ENCODE results near the gene SRPK2.
"Not testable (repeated sequence)": the region's sequence is repeated elsewhere in the genome, so short reads cannot be mapped to it uniquely, and the experiment has no call there.

The SRPK2 gene

GRCh38 chr7:105199386-105199785 is 189.3 kb downstream of the SRPK2 start:
- Histone ChIP-seq H3K9ac (ENCODE audit: low read length) (no peak overlapping the region), H3K36me3 (ENCODE audit: control insufficient read depth, insufficient read depth, low read length) (no peaks in the 10 kb centered on the region), H3K27me3 (ENCODE audit: control insufficient read depth, insufficient read depth, low read length) (no peaks in the 10 kb centered on the region), H3K4me1 (ENCODE audit: control insufficient read depth, insufficient read depth, low read length) (no peaks in the 10 kb centered on the region), H3K27ac (ENCODE audit: low read depth, low read length) (no peak overlapping the region), H3K4me3 (ENCODE audit: low read length) (no peak overlapping the region)

GRCh38 chr7:105198223-105198622 is 190.5 kb downstream of the SRPK2 start:
- H3K36me3 ChIP-seq (ENCODE audit: control insufficient read depth, insufficient read depth, low read length), result no peaks in the 10 kb centered on the region
- H3K9ac ChIP-seq (ENCODE audit: low read length), result no peak overlapping the region
- no peaks in the 10 kb centered on the region for H3K4me1 ChIP-seq (ENCODE audit: control insufficient read depth, insufficient read depth, low read length)
- no peaks in the 10 kb centered on the region for H3K27me3 ChIP-seq (ENCODE audit: control insufficient read depth, insufficient read depth, low read length)
- no peak overlapping the region for H3K27ac ChIP-seq (ENCODE audit: low read depth, low read length)
- no peak overlapping the region for H3K4me3 ChIP-seq (ENCODE audit: low read length)

GRCh38 chr7:105196473-105196872 is 192.2 kb downstream of the SRPK2 start:
- Histone ChIP-seq H3K36me3 (ENCODE audit: control insufficient read depth, insufficient read depth, low read length) (no peaks in the 10 kb centered on the region), H3K4me1 (ENCODE audit: control insufficient read depth, insufficient read depth, low read length) (no peaks in the 10 kb centered on the region), H3K4me3 (ENCODE audit: low read length) (no peak overlapping the region), H3K27ac (ENCODE audit: low read depth, low read length) (no peak overlapping the region), H3K9ac (ENCODE audit: low read length) (no peak overlapping the region), H3K27me3 (ENCODE audit: control insufficient read depth, insufficient read depth, low read length) (no peaks in the 10 kb centered on the region)

GRCh38 chr7:105195891-105196290 is 192.8 kb downstream of the SRPK2 start:
- no peak overlapping the region for H3K4me3 ChIP-seq (ENCODE audit: low read length)
- no peaks in the 10 kb centered on the region for H3K27me3 ChIP-seq (ENCODE audit: control insufficient read depth, insufficient read depth, low read length)
- no peak overlapping the region for H3K9ac ChIP-seq (ENCODE audit: low read length)
- H3K27ac ChIP-seq (ENCODE audit: low read depth, low read length), result no peak overlapping the region
- no peaks in the 10 kb centered on the region for H3K4me1 ChIP-seq (ENCODE audit: control insufficient read depth, insufficient read depth, low read length)
- H3K36me3 ChIP-seq (ENCODE audit: control insufficient read depth, insufficient read depth, low read length), result no peaks in the 10 kb centered on the region

GRCh38 chr7:105194959-105195358 is 193.8 kb downstream of the SRPK2 start:
- H3K4me3 ChIP-seq (ENCODE audit: low read length); H3K27ac ChIP-seq (ENCODE audit: low read depth, low read length); H3K27me3 ChIP-seq (ENCODE audit: control insufficient read depth, insufficient read depth, low read length); H3K9ac ChIP-seq (ENCODE audit: low read length); H3K4me1 ChIP-seq (ENCODE audit: control insufficient read depth, insufficient read depth, low read length); H3K36me3 ChIP-seq (ENCODE audit: control insufficient read depth, insufficient read depth, low read length): not testable (repeated sequence)

GRCh38 chr7:105191331-105191730 is 197.4 kb downstream of the SRPK2 start:
- Histone ChIP-seq H3K36me3 (ENCODE audit: control insufficient read depth, insufficient read depth, low read length) (no peaks in the 10 kb centered on the region), H3K27ac (ENCODE audit: low read depth, low read length) (no peak overlapping the region), H3K4me3 (ENCODE audit: low read length) (no peak overlapping the region), H3K9ac (ENCODE audit: low read length) (no peak overlapping the region), H3K27me3 (ENCODE audit: control insufficient read depth, insufficient read depth, low read length) (no peaks in the 10 kb centered on the region), H3K4me1 (ENCODE audit: control insufficient read depth, insufficient read depth, low read length) (no peaks in the 10 kb centered on the region)

- Histone ChIP-seq H3K27ac (ENCODE audit: low read depth, low read length) (no peak overlapping the region), H3K4me3 (ENCODE audit: low read length) (no peak overlapping the region), H3K27me3 (ENCODE audit: control insufficient read depth, insufficient read depth, low read length) (no peaks in the 10 kb centered on the region), H3K9ac (ENCODE audit: low read length) (no peak overlapping the region), H3K4me1 (ENCODE audit: control insufficient read depth, insufficient read depth, low read length) (no peaks in the 10 kb centered on the region), H3K36me3 (ENCODE audit: control insufficient read depth, insufficient read depth, low read length) (no peaks in the 10 kb centered on the region)
Measured at GRCh38 chr7:105189859-105190492, 198.7 kb downstream of the SRPK2 start.

- Histone ChIP-seq H3K4me3 (ENCODE audit: low read length) (no peak overlapping the region), H3K27me3 (ENCODE audit: control insufficient read depth, insufficient read depth, low read length) (no peaks in the 10 kb centered on the region), H3K9ac (ENCODE audit: low read length) (no peak overlapping the region), H3K27ac (ENCODE audit: low read depth, low read length) (no peak overlapping the region), H3K4me1 (ENCODE audit: control insufficient read depth, insufficient read depth, low read length) (no peaks in the 10 kb centered on the region), H3K36me3 (ENCODE audit: control insufficient read depth, insufficient read depth, low read length) (no peaks in the 10 kb centered on the region)
Measured at GRCh38 chr7:105188201-105188600, 200.5 kb downstream of the SRPK2 start.

- no peak overlapping the region for H3K9ac ChIP-seq (ENCODE audit: low read length)
- H3K4me1 ChIP-seq (ENCODE audit: control insufficient read depth, insufficient read depth, low read length), result no peaks in the 10 kb centered on the region
- H3K4me3 ChIP-seq (ENCODE audit: low read length), result no peak overlapping the region
- no peaks in the 10 kb centered on the region for H3K27me3 ChIP-seq (ENCODE audit: control insufficient read depth, insufficient read depth, low read length)
- H3K36me3 ChIP-seq (ENCODE audit: control insufficient read depth, insufficient read depth, low read length), result no peaks in the 10 kb centered on the region
- no peak overlapping the region for H3K27ac ChIP-seq (ENCODE audit: low read depth, low read length)
Measured at GRCh38 chr7:105187302-105188169, 201.2 kb downstream of the SRPK2 start.

- H3K36me3 ChIP-seq (ENCODE audit: control insufficient read depth, insufficient read depth, low read length), result no peaks in the 10 kb centered on the region
- H3K9ac ChIP-seq (ENCODE audit: low read length), result no peak overlapping the region
- no peak overlapping the region for H3K27ac ChIP-seq (ENCODE audit: low read depth, low read length)
- no peaks in the 10 kb centered on the region for H3K27me3 ChIP-seq (ENCODE audit: control insufficient read depth, insufficient read depth, low read length)
- H3K4me1 ChIP-seq (ENCODE audit: control insufficient read depth, insufficient read depth, low read length), result no peaks in the 10 kb centered on the region
- no peak overlapping the region for H3K4me3 ChIP-seq (ENCODE audit: low read length)
Measured at GRCh38 chr7:105185290-105186010, 203.3 kb downstream of the SRPK2 start.

GRCh38 chr7:105180002-105180401 is 208.7 kb downstream of the SRPK2 start:
- no peaks in the 10 kb centered on the region for H3K36me3 ChIP-seq (ENCODE audit: control insufficient read depth, insufficient read depth, low read length)
- no peak overlapping the region for H3K27ac ChIP-seq (ENCODE audit: low read depth, low read length)
- H3K4me3 ChIP-seq (ENCODE audit: low read length), result no peak overlapping the region

GRCh38 chr7:105178928-105179541 is 209.7 kb downstream of the SRPK2 start:
- H3K36me3 ChIP-seq (ENCODE audit: control insufficient read depth, insufficient read depth, low read length), result no peaks in the 10 kb centered on the region
- no peak overlapping the region for H3K9ac ChIP-seq (ENCODE audit: low read length)
- no peak overlapping the region for H3K4me3 ChIP-seq (ENCODE audit: low read length)
- H3K4me1 ChIP-seq (ENCODE audit: control insufficient read depth, insufficient read depth, low read length), result no peaks in the 10 kb centered on the region
- H3K27me3 ChIP-seq (ENCODE audit: control insufficient read depth, insufficient read depth, low read length), result no peaks in the 10 kb centered on the region
- no peak overlapping the region for H3K27ac ChIP-seq (ENCODE audit: low read depth, low read length)

More at GRCh38 chr7:105180002-105180401, 208.7 kb downstream of the SRPK2 start:
- Histone ChIP-seq H3K9ac (ENCODE audit: low read length) (no peak overlapping the region), H3K27me3 (ENCODE audit: control insufficient read depth, insufficient read depth, low read length) (no peaks in the 10 kb centered on the region), H3K4me1 (ENCODE audit: control insufficient read depth, insufficient read depth, low read length) (no peaks in the 10 kb centered on the region)
